HUES6 (cell line): ENCODE measurements around the gene PIGB.

ENCODE experiments used
- H3K27ac ChIP-seq: 2 replicates; pipeline ENCODE4 v1.7.0; 2013; ENCODE audit warnings: low read depth, mild to moderate bottlenecking, low read length, inconsistent platforms
- H3K27me3 ChIP-seq: 2 replicates; pipeline ENCODE4 v1.6.1; 2013; ENCODE audit warnings: low read length; ENCODE audit not compliant: control insufficient read depth, insufficient read depth
- H3K36me3 ChIP-seq: 2 replicates; pipeline ENCODE4 v1.6.1; 2013; ENCODE audit warnings: low read length; ENCODE audit not compliant: control insufficient read depth, insufficient read depth
- H3K4me1 ChIP-seq: 2 replicates; pipeline ENCODE4 v1.6.1; 2013; ENCODE audit warnings: low read length; ENCODE audit not compliant: control insufficient read depth, insufficient read depth
- H3K4me3 ChIP-seq: 2 replicates; pipeline ENCODE4 v1.5.1; 2013; ENCODE audit warnings: low read depth, low read length
- H3K9ac ChIP-seq: one replicate; pipeline ENCODE4 v1.6.1; 2013; ENCODE audit warnings: mild to moderate bottlenecking, low read length
- H3K9me3 ChIP-seq: 2 replicates; pipeline ENCODE4 v1.6.1; 2013; ENCODE audit warnings: low read depth, low read length; ENCODE audit not compliant: control insufficient read depth, insufficient read depth

Gene PIGB

GRCh38 chr15:55319537-55320237 is 665 bp downstream of the PIGB start:
- Histone ChIP-seq H3K27me3 (no peaks in the 10 kb centered on the region), H3K9ac (peak overlapping the region; percentile 76), H3K9me3 (no peaks in the 10 kb centered on the region), H3K4me3 (peak overlapping the region; percentile 71), H3K4me1 (peaks cover 8% of the 10 kb centered on the region), H3K27ac (no peak overlapping the region), H3K36me3 (no peaks in the 10 kb centered on the region)

- H3K27ac ChIP-seq: no peak overlapping the region
- peaks cover 8% of the 10 kb centered on the region for H3K4me1 ChIP-seq
- no peaks in the 10 kb centered on the region for H3K9me3 ChIP-seq
- no peak overlapping the region for H3K4me3 ChIP-seq
- H3K36me3 ChIP-seq: no peaks in the 10 kb centered on the region
- H3K9ac ChIP-seq: no peak overlapping the region
- H3K27me3 ChIP-seq: no peaks in the 10 kb centered on the region
Measured at GRCh38 chr15:55320238-55320550, 1.2 kb downstream of the PIGB start.

DNA sequence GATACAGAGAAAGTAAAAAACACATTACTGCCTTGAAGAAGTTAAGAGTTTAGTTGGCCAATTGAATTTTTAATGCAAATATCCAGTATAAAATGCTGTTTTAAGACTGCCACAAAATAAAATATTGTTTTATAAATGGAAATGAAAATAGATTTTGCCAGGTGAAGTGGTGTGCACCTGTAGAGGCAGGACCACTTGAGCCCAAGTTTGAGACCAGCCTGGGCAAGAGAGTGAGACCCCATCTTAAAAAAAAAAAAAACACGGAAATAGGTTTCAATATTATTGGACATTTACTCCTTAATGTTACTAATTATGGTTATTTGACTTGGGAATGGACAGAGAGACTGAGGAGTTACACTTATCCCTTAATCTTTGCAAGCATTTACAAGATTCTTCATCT is 1.9 kb downstream of the PIGB start:
- H3K4me1 ChIP-seq: peaks cover 8% of the 10 kb centered on the region
- no peak overlapping the region for H3K9ac ChIP-seq
- no peak overlapping the region for H3K4me3 ChIP-seq
- no peaks in the 10 kb centered on the region for H3K9me3 ChIP-seq
- no peaks in the 10 kb centered on the region for H3K27me3 ChIP-seq
- H3K27ac ChIP-seq: no peak overlapping the region
- no peaks in the 10 kb centered on the region for H3K36me3 ChIP-seq

- peaks cover 8% of the 10 kb centered on the region for H3K4me1 ChIP-seq
Measured at GRCh38 chr15:55322467-55322866, 3.4 kb downstream of the PIGB start.

GRCh38 chr15:55327387-55327786 is 8.4 kb downstream of the PIGB start:
- Histone ChIP-seq H3K27me3 (no peaks in the 10 kb centered on the region), H3K27ac (no peak overlapping the region), H3K4me1 (peaks cover 8% of the 10 kb centered on the region), H3K36me3 (no peaks in the 10 kb centered on the region), H3K9ac (no peak overlapping the region), H3K9me3 (no peaks in the 10 kb centered on the region), H3K4me3 (no peak overlapping the region)

More at GRCh38 chr15:55322467-55322866, 3.4 kb downstream of the PIGB start:
- H3K36me3 ChIP-seq: no peaks in the 10 kb centered on the region
- no peak overlapping the region for H3K9ac ChIP-seq
- no peaks in the 10 kb centered on the region for H3K9me3 ChIP-seq
- H3K27ac ChIP-seq: no peak overlapping the region
- H3K4me3 ChIP-seq: no peak overlapping the region
- H3K27me3 ChIP-seq: no peaks in the 10 kb centered on the region

DNA sequence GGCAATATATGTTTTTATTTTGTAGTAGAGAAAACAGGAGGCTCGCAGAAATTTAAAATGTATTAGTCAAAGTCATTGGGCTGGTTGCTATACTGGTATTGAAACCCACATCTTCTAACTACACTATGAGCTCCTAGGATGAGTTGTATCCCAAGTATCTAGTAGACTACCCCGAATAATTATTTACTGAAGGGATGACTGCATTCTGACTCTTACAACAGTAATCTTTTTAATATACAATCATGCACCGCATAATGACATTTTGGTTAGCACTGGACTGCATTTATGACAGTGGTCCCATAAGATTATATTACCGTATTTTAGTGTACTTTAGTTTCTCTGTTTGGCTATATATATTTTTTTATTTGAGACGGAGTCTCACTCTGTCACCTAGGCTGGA is 15.3 kb downstream of the PIGB start:
- H3K36me3 ChIP-seq: no peaks in the 10 kb centered on the region
- peaks cover 6% of the 10 kb centered on the region; the same call in 1 of the 2 replicates for H3K4me1 ChIP-seq
- no peaks in the 10 kb centered on the region for H3K27me3 ChIP-seq
- H3K27ac ChIP-seq: no peak overlapping the region
- no peak overlapping the region for H3K9ac ChIP-seq
- H3K9me3 ChIP-seq: no peaks in the 10 kb centered on the region
- H3K4me3 ChIP-seq: no peak overlapping the region

DNA sequence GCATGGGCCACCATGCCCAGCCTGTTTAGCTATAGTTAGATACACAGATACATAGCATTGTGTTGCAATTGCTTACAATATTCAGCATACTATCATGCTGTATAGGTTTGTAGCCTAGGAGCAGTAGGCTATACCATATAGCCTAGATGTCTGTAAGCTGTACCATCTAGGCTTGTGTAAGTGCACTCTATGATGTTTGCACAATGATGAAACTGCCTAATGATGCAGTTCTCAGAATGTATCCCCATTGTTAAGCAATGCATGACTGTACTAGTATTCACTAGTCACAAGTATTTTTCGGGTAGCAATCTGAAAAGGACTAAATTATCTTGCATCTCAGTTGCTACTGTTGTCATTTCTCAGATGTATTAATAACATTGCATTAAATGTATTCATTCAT is 16.0 kb downstream of the PIGB start:
- Histone ChIP-seq H3K27me3 (no peaks in the 10 kb centered on the region), H3K9ac (no peak overlapping the region), H3K27ac (no peak overlapping the region), H3K4me3 (no peak overlapping the region), H3K9me3 (no peaks in the 10 kb centered on the region), H3K4me1 (peaks cover 6% of the 10 kb centered on the region; the same call in 1 of the 2 replicates), H3K36me3 (no peaks in the 10 kb centered on the region)

GRCh38 chr15:55337160-55337559 is 18.1 kb downstream of the PIGB start:
- Histone ChIP-seq H3K4me3 (no peak overlapping the region), H3K36me3 (no peaks in the 10 kb centered on the region), H3K9ac (no peak overlapping the region), H3K9me3 (no peaks in the 10 kb centered on the region), H3K27me3 (no peaks in the 10 kb centered on the region), H3K27ac (no peak overlapping the region), H3K4me1 (peaks cover 6% of the 10 kb centered on the region; the same call in 1 of the 2 replicates)

- no peak overlapping the region for H3K9ac ChIP-seq
- H3K27ac ChIP-seq: peak overlapping the region; percentile 53; the same call in 1 of the 2 replicates
- H3K9me3 ChIP-seq: no peaks in the 10 kb centered on the region
- no peaks in the 10 kb centered on the region for H3K27me3 ChIP-seq
- peaks cover 20% of the 10 kb centered on the region for H3K4me1 ChIP-seq
- H3K36me3 ChIP-seq: no peaks in the 10 kb centered on the region
- no peak overlapping the region for H3K4me3 ChIP-seq
Measured at GRCh38 chr15:55343168-55343567, 24.1 kb downstream of the PIGB start.

DNA sequence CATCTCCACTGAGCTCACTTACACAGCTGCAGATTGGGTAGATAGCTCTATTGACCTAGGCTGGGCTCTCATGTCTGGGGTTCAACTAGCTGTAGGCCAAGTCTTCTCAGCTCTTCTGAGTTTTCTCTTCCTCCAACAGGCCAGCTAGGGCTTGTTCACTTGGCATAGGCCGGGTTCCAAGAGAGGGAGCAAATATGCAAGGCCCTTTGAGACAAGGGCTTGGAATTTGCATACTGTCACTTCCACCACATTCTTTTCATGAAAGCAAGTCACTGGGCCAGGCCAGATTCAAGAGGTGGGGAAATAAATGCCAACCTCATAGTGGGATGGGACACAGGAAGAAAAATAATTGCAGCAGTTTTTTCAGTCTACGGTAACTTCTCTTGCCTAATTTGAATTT is 25.2 kb downstream of the PIGB start:
- Histone ChIP-seq H3K4me3 (no peak overlapping the region; the same call in 1 of the 2 replicates), H3K36me3 (no peaks in the 10 kb centered on the region), H3K9ac (no peak overlapping the region), H3K9me3 (no peaks in the 10 kb centered on the region), H3K4me1 (peaks cover 25% of the 10 kb centered on the region), H3K27ac (peak overlapping the region; percentile 53; the same call in 1 of the 2 replicates), H3K27me3 (no peaks in the 10 kb centered on the region)

DNA sequence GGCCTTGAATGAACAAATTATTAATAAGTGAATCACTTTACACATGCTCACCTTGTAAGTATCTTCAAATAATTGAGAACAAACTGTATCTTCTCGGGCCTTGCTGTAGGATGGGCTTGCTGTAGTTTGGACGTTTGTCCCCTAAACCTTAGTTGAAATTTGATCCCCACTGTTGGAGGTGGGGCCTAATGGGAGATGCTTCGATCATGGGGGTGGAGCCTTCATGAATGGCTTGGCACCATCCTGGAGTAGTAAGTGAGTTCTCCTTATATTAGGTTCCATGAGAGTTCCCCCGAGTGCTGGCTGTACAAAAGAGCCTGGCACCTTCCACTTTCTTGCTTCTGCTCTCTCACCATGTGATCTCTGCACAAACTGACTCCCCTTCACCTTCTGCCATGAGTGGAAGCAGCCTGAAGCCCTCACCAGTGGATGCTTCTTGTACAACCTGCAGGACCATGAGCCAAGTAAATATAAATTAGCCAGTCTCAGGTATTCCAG is 29.3 kb downstream of the PIGB start:
- Histone ChIP-seq H3K27ac (no peak overlapping the region), H3K4me3 (no peak overlapping the region), H3K27me3 (no peaks in the 10 kb centered on the region), H3K36me3 (no peaks in the 10 kb centered on the region), H3K9ac (no peak overlapping the region), H3K9me3 (no peaks in the 10 kb centered on the region), H3K4me1 (peaks cover 33% of the 10 kb centered on the region)
